ENCODE results near the gene POU6F2. TPM values are rescaled to one million over a fixed set of nuclear protein-coding genes. Genes with fewer than 3 reads are reported as not detected.

Gene POU6F2
- total and polyA plus RNA-seq, 2 of the 4 experiments (the other 2 are of a cell fraction): not detected

- Histone ChIP-seq H4K20me1 (ENCODE audit: insufficient read depth, low read length) (no peaks in the 10 kb centered on the region), H2BK15ac (ENCODE audit: low read depth, low read length) (no peak overlapping the region), H3K9me3 (ENCODE audit: control insufficient read depth, insufficient read depth, low read length) (no peaks in the 10 kb centered on the region), H3K4me3 (ENCODE audit: insufficient read depth, low read depth, low read length) (no peak overlapping the region), H2BK120ac (ENCODE audit: low read depth, low read length) (no peak overlapping the region), H3K56ac (ENCODE audit: extremely low read depth, insufficient read depth, low read length) (no peak overlapping the region), H4K91ac (ENCODE audit: insufficient read depth, low read depth, low read length) (no peak overlapping the region), H2BK5ac (ENCODE audit: low read depth, low read length, poor library complexity, severe bottlenecking) (no peak overlapping the region), H3K4me2 (ENCODE audit: low read depth, low read length) (no peak overlapping the region), H3K36me3 (ENCODE audit: control insufficient read depth, insufficient read depth, low read length) (no peaks in the 10 kb centered on the region), H2AK9ac (replicated peaks; ENCODE audit: low read depth, low read length, poor library complexity) (no peak overlapping the region), H3K4me1 (ENCODE audit: control insufficient read depth, insufficient read depth, low read length) (no peaks in the 10 kb centered on the region), H2AFZ (replicated peaks; ENCODE audit: low read length, poor library complexity) (no peak overlapping the region), H3K79me1 (ENCODE audit: low read depth in 1 of 2, low read length in 2 of 2) (no peaks in the 10 kb centered on the region), H3K9me1 (ENCODE audit: insufficient read depth, low read length) (no peaks in the 10 kb centered on the region), H3K14ac (replicated peaks; ENCODE audit: low read depth, low read length) (no peak overlapping the region), H3K9ac (ENCODE audit: low read depth, low read length) (no peak overlapping the region), H3K23ac (ENCODE audit: low read depth, low read length) (no peak overlapping the region), H2AK5ac (ENCODE audit: low read depth, low read length) (no peak overlapping the region), H3K27ac (ENCODE audit: insufficient read depth, low read length) (no peak overlapping the region), H4K8ac (ENCODE audit: low read depth in 2 of 2, low read length in 2 of 2) (no peak overlapping the region), H2BK20ac (ENCODE audit: low read depth, low read length) (no peak overlapping the region), H4K5ac (ENCODE audit: low read depth, low read length) (no peak overlapping the region), H3K4ac (ENCODE audit: low read depth, low read length) (no peak overlapping the region), H3K27me3 (ENCODE audit: control insufficient read depth, insufficient read depth, low read length) (peaks cover 2% of the 10 kb centered on the region), H3K18ac (ENCODE audit: low read depth, low read length) (no peak overlapping the region)
- no CpG with 5 or more reads among the region's 2 CpGs for WGBS, 2 experiments (ENCODE audit: extremely low coverage in 2 of 2, insufficient read length in 1 of 2)
- no TSS peak for BruUV-seq (replicated peaks)
- DNase-seq: no peak
- intact Hi-C loops (cut with micrococcal nuclease) (no loop called here), dilution Hi-C loops (cut with HindIII; ENCODE audit: low sequenced_read_pairs, unreplicated experiment) (no loop called here), in situ Hi-C loops (cut with MboI; ENCODE audit: low sequenced_read_pairs) (no loop called here)
- ChIA-PET POLR2A (ENCODE audit: unreplicated experiment) (no interaction called here), CTCF (no interaction called here)
- ATAC-seq (ENCODE audit: low read depth): no peak
- no peak for TF ChIP-seq MAZ (IDR thresholded peaks at IDR 0.05; ENCODE audit: borderline replicate concordance, low read depth, low read length)
- TF ChIP-seq ELK1 (IDR thresholded peaks at IDR 0.05; ENCODE audit: borderline replicate concordance, low read depth, low read length): no peak
- TF ChIP-seq MAFK (IDR thresholded peaks at IDR 0.05; ENCODE audit: low read depth, low read length): no peak
- no peak for TF ChIP-seq RAD21 (IDR thresholded peaks at IDR 0.05; ENCODE audit: low read length)
These were observed 512.6 kb downstream of the POU6F2 start for GRCh38 chr7:39490296-39490695.

Measured in IMR-90 (cell line).